WTC11 (cell line): Measurements from ENCODE around the gene CHRNA5. TPM values are rescaled to one million over a fixed set of nuclear protein-coding genes. Genes with fewer than 3 reads are reported as not detected.

Source experiments
- ATAC-seq: fragments of 200-7000 bp; cut with Tn5 transposase; 2 replicates; pipeline ENCODE4 v1.10.0; 2021; ENCODE audit warnings: mild to moderate bottlenecking, moderate library complexity
- CTCF ChIA-PET: fragments of 300-600 bp; sonication (Branson Sonifier 250); formaldehyde crosslinking; loops from one replicate; lab custom pipeline; 2021; ENCODE audit warnings: antibody characterized with exemption; lab: Charles Lee
- POLR2A ChIA-PET: fragments of 350-600 bp; sonication (Branson Sonifier 250); formaldehyde crosslinking; loops from one replicate; lab custom pipeline; 2021; ENCODE audit warnings: antibody characterized with exemption; lab: Charles Lee
- DNase-seq: peaks from one replicate; pipeline ENCODE4 v3.0.0; 2021; ENCODE audit warnings: low spot score
- H3K27ac Mint-ChIP-seq: 2 replicates; pipeline ENCODE4 v1.8.0; 2021; ENCODE audit warnings: mixed read lengths
- H3K27me3 Mint-ChIP-seq: 2 replicates; pipeline ENCODE4 v1.8.0; 2021; ENCODE audit warnings: low read depth, mild to moderate bottlenecking, moderate library complexity, mixed read lengths
- H3K36me3 Mint-ChIP-seq: 2 replicates; pipeline ENCODE4 v1.8.0; 2021; ENCODE audit warnings: mixed read lengths
- H3K4me1 Mint-ChIP-seq: 2 replicates; pipeline ENCODE4 v1.8.0; 2022; ENCODE audit warnings: mixed read lengths
- H3K4me3 Mint-ChIP-seq: 2 replicates; pipeline ENCODE4 v1.8.0; 2021; ENCODE audit warnings: mild to moderate bottlenecking, moderate library complexity, mixed read lengths
- H3K9me3 Mint-ChIP-seq: 2 replicates; pipeline ENCODE4 v1.8.0; 2021; ENCODE audit warnings: mixed read lengths
- CREM ChIP-seq: sonication (generic); formaldehyde crosslinking; IDR thresholded peaks from 2 replicates; pipeline ENCODE4 v1.8.1; 2022; ENCODE audit warnings: mild to moderate bottlenecking, missing genetic modification reagents, moderate library complexity
- EMX1 ChIP-seq: fragments of 250-450 bp; sonication (Bioruptor Pico); IDR thresholded peaks from 2 replicates; pipeline ENCODE4 v1.8.0; 2021; ENCODE audit warnings: mild to moderate bottlenecking
- ETV6 ChIP-seq: sonication (generic); formaldehyde crosslinking; IDR thresholded peaks from 2 replicates; pipeline ENCODE4 v1.8.1; 2022; ENCODE audit warnings: mild to moderate bottlenecking, missing genetic modification reagents
- FOXJ3 ChIP-seq: sonication (generic); formaldehyde crosslinking; IDR thresholded peaks from 2 replicates; pipeline ENCODE4 v1.9.0; 2021; ENCODE audit warnings: missing genetic modification reagents, mild to moderate bottlenecking, borderline replicate concordance
- FOXK1 ChIP-seq: sonication (generic); formaldehyde crosslinking; IDR thresholded peaks from 2 replicates; pipeline ENCODE4 v1.8.0; 2022; ENCODE audit warnings: mild to moderate bottlenecking, moderate library complexity, missing genetic modification reagents
- IRF2 ChIP-seq: sonication (generic); formaldehyde crosslinking; IDR thresholded peaks from 2 replicates; pipeline ENCODE4 v1.8.0; 2022; ENCODE audit warnings: low read depth, missing genetic modification reagents, borderline replicate concordance
- KAT7 ChIP-seq: sonication (generic); formaldehyde crosslinking; IDR thresholded peaks from 2 replicates; pipeline ENCODE4 v1.8.1; 2023; ENCODE audit warnings: missing genetic modification reagents, mild to moderate bottlenecking, borderline replicate concordance
- MXD4 ChIP-seq: fragments of 250-450 bp; sonication (Bioruptor Pico); IDR thresholded peaks from 2 replicates; pipeline ENCODE4 v1.8.0; 2021; ENCODE audit warnings: mild to moderate bottlenecking, moderate library complexity, borderline replicate concordance
- NR2C2 ChIP-seq: sonication (generic); formaldehyde crosslinking; IDR thresholded peaks from 2 replicates; pipeline ENCODE4 v1.8.0; 2022; ENCODE audit warnings: mild to moderate bottlenecking, missing genetic modification reagents
- SMAD3 ChIP-seq: sonication (generic); formaldehyde crosslinking; IDR thresholded peaks from 2 replicates; pipeline ENCODE4 v1.8.0; 2022; ENCODE audit warnings: missing genetic modification reagents, mild to moderate bottlenecking, borderline replicate concordance
- SOX15 ChIP-seq: fragments of 250-450 bp; sonication (Bioruptor Pico); IDR thresholded peaks from 2 replicates; pipeline ENCODE4 v1.9.0; 2021; ENCODE audit warnings: mild to moderate bottlenecking
- ZNF138 ChIP-seq: sonication (generic); formaldehyde crosslinking; conservative IDR thresholded peaks from 2 replicates; pipeline ENCODE4 v1.8.1; 2022; ENCODE audit warnings: mild to moderate bottlenecking, moderate library complexity, missing genetic modification reagents
- ZNF232 ChIP-seq: sonication (generic); formaldehyde crosslinking; IDR thresholded peaks from 2 replicates; pipeline ENCODE4 v1.8.0; 2022; ENCODE audit warnings: mild to moderate bottlenecking, missing genetic modification reagents
- ZNF671 ChIP-seq: fragments of 250-450 bp; sonication (Bioruptor Pico); IDR thresholded peaks from 2 replicates; pipeline ENCODE4 v1.8.0; 2021; ENCODE audit warnings: mild to moderate bottlenecking
- total RNA-seq: library from RNA; stranded (reverse); gene quantifications from 3 replicates; pipeline ENCODE4 v1.2.3, GENCODE V29; 2021
- TF ChIP-seq, protein P1 (sequence below): fragments of 250-450 bp; sonication (Bioruptor Pico); IDR thresholded peaks from 2 replicates; pipeline ENCODE4 v1.9.0; 2021; ENCODE audit warnings: mild to moderate bottlenecking
- TF ChIP-seq, protein P2 (sequence below): sonication (generic); formaldehyde crosslinking; IDR thresholded peaks from 2 replicates; pipeline ENCODE4 v1.8.1; 2023; ENCODE audit warnings: mild to moderate bottlenecking, missing genetic modification reagents
- TF ChIP-seq, protein P3 (sequence below): fragments of 250-450 bp; sonication (Bioruptor Pico); IDR thresholded peaks from 2 replicates; pipeline ENCODE4 v2.1.2; 2022; ENCODE audit warnings: mild to moderate bottlenecking, moderate library complexity
- TF ChIP-seq, protein P4 (sequence below): sonication (generic); formaldehyde crosslinking; IDR thresholded peaks from 2 replicates; pipeline ENCODE4 v1.8.0; 2023; ENCODE audit warnings: mild to moderate bottlenecking, missing genetic modification reagents
- TF ChIP-seq, protein P5 (sequence below): sonication (generic); formaldehyde crosslinking; IDR thresholded peaks from 2 replicates; pipeline ENCODE4 v1.8.0; 2022; ENCODE audit warnings: mild to moderate bottlenecking, missing genetic modification reagents

Gene CHRNA5
- total RNA-seq, 1 experiment from 2014 or later, result 21.0 TPM

DNA sequence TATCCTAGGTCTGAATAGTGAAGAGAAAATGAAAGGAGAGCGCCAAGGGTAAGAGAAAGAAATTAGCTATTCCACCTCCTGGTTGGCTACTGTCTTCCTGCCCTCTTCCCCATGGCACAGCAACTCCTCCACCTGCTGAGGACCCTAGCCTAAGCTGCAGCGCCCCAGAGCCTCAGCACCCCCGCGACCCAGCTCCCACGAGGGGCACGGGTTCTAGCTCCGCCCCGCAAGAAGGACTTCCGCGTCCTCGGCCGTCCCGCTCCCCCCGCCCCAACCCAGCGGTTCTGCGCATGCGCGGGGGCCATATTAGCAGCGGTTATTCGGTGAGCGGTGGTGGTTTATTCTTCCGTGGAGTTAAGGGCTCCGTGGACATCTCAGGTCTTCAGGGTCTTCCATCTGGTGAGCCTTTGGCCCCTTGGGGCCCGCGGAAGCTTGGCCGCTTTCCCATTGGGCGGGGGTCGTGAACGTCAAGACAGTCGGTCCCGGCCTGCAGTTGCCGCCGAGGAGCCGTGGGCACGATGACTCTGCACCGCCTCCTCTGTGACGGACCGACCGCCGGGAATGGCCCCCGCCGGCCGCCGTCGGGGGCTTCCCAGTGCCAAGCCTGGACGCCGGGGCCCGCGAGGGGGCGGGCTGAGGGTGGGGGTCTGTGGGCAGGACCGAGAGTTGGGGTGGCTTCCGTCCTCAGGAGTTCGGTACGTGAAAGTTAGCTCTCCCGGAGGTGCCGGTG, 25.0 kb upstream of the CHRNA5 start, which contains the start of gene PSMA4 (continued):
- TF ChIP-seq, protein P1, sequence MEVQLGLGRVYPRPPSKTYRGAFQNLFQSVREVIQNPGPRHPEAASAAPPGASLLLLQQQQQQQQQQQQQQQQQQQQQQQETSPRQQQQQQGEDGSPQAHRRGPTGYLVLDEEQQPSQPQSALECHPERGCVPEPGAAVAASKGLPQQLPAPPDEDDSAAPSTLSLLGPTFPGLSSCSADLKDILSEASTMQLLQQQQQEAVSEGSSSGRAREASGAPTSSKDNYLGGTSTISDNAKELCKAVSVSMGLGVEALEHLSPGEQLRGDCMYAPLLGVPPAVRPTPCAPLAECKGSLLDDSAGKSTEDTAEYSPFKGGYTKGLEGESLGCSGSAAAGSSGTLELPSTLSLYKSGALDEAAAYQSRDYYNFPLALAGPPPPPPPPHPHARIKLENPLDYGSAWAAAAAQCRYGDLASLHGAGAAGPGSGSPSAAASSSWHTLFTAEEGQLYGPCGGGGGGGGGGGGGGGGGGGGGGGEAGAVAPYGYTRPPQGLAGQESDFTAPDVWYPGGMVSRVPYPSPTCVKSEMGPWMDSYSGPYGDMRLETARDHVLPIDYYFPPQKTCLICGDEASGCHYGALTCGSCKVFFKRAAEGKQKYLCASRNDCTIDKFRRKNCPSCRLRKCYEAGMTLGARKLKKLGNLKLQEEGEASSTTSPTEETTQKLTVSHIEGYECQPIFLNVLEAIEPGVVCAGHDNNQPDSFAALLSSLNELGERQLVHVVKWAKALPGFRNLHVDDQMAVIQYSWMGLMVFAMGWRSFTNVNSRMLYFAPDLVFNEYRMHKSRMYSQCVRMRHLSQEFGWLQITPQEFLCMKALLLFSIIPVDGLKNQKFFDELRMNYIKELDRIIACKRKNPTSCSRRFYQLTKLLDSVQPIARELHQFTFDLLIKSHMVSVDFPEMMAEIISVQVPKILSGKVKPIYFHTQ (CRISPR knock-in tag), result no peak
- TF ChIP-seq, protein P2, sequence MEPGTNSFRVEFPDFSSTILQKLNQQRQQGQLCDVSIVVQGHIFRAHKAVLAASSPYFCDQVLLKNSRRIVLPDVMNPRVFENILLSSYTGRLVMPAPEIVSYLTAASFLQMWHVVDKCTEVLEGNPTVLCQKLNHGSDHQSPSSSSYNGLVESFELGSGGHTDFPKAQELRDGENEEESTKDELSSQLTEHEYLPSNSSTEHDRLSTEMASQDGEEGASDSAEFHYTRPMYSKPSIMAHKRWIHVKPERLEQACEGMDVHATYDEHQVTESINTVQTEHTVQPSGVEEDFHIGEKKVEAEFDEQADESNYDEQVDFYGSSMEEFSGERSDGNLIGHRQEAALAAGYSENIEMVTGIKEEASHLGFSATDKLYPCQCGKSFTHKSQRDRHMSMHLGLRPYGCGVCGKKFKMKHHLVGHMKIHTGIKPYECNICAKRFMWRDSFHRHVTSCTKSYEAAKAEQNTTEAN (CRISPR knock-in tag), result no peak
- TF ChIP-seq ZNF232 (CRISPR knock-in tag) (no peak), IRF2 (CRISPR knock-in tag) (no peak), NR2C2 (no peak), CREM (CRISPR knock-in tag) (no peak), ETV6 (CRISPR knock-in tag) (peak; percentile 81), EMX1 (no peak), MXD4 (CRISPR knock-in tag) (no peak), FOXJ3 (CRISPR knock-in tag) (no peak)
- TF ChIP-seq, protein P3, sequence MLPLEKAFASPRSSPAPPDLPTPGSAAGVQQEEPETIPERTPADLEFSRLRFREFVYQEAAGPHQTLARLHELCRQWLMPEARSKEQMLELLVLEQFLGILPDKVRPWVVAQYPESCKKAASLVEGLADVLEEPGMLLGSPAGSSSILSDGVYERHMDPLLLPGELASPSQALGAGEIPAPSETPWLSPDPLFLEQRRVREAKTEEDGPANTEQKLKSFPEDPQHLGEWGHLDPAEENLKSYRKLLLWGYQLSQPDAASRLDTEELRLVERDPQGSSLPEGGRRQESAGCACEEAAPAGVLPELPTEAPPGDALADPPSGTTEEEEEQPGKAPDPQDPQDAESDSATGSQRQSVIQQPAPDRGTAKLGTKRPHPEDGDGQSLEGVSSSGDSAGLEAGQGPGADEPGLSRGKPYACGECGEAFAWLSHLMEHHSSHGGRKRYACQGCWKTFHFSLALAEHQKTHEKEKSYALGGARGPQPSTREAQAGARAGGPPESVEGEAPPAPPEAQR (CRISPR knock-in tag), result no peak
- TF ChIP-seq, protein P4, sequence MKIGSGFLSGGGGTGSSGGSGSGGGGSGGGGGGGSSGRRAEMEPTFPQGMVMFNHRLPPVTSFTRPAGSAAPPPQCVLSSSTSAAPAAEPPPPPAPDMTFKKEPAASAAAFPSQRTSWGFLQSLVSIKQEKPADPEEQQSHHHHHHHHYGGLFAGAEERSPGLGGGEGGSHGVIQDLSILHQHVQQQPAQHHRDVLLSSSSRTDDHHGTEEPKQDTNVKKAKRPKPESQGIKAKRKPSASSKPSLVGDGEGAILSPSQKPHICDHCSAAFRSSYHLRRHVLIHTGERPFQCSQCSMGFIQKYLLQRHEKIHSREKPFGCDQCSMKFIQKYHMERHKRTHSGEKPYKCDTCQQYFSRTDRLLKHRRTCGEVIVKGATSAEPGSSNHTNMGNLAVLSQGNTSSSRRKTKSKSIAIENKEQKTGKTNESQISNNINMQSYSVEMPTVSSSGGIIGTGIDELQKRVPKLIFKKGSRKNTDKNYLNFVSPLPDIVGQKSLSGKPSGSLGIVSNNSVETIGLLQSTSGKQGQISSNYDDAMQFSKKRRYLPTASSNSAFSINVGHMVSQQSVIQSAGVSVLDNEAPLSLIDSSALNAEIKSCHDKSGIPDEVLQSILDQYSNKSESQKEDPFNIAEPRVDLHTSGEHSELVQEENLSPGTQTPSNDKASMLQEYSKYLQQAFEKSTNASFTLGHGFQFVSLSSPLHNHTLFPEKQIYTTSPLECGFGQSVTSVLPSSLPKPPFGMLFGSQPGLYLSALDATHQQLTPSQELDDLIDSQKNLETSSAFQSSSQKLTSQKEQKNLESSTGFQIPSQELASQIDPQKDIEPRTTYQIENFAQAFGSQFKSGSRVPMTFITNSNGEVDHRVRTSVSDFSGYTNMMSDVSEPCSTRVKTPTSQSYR (CRISPR knock-in tag), result no peak
- TF ChIP-seq, all 79 proteins: peak for 10

DNA sequence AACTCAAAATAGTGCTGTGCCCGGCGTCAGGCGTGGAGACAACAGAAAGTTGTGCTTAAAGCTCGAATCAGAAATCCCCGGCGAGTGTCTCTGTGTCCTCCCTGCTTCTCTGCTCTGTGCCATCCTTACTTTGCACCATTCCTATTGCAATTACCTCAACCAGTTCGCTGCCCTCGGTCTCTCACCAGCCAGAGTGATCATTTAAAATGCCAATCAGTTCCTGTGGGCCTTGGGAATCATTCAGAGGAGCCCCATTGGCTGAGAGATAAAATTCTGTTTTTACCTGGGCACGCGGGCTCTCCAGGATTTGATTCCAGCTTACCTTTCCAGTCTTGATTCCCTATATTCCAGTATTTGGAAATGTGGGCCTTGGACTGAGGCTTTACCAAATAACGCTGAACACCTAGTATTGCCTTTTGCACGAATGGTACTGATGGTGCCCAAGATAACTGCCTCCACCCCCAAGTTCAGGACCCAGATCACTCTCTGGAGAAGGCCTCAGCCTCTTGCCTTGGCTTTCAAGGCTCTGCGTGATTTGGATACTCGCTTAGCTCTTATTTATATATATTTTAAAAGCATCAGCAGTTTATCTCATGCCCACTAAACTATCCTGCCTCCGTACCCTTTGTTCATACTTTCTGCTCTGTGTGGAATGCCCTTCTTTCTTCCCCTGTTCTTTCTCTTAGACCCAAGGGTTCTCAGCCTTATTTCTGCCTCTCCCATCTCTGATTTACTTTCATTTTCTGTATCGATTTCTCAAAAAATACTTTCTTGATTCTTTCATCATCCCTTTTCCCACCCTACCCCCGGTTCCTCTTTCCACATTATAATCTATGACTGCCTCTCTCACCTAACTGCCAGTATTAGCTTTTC, 24.2 kb upstream of the CHRNA5 start:
- peak overlapping the region; percentile 96 for H3K4me3 Mint-ChIP-seq
- H3K27ac Mint-ChIP-seq, result peak overlapping the region; percentile 96
- no peaks in the 10 kb centered on the region for H3K27me3 Mint-ChIP-seq
- peaks cover 11% of the 10 kb centered on the region for H3K4me1 Mint-ChIP-seq
- no peak for TF ChIP-seq ZNF138 (CRISPR knock-in tag)
- no peak for TF ChIP-seq ZNF232 (CRISPR knock-in tag)
- TF ChIP-seq FOXK1 (CRISPR knock-in tag), result no peak
- TF ChIP-seq ZNF671 (CRISPR knock-in tag), result no peak
- TF ChIP-seq SMAD3 (CRISPR knock-in tag), result no peak
- TF ChIP-seq, protein P5, sequence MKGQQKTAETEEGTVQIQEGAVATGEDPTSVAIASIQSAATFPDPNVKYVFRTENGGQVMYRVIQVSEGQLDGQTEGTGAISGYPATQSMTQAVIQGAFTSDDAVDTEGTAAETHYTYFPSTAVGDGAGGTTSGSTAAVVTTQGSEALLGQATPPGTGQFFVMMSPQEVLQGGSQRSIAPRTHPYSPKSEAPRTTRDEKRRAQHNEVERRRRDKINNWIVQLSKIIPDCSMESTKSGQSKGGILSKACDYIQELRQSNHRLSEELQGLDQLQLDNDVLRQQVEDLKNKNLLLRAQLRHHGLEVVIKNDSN (CRISPR knock-in tag), result no peak
- TF ChIP-seq KAT7 (CRISPR knock-in tag), result 0 out of 2 replicates have a peak, but pooled peaks have one; percentile 5
- no peak for TF ChIP-seq SOX15
- ChIA-PET CTCF (interaction anchor here (0.8 to 2.1 kb wide), 5 partner anchors 24 to 119 kb away, joined by 3 to 10 read pairs (median 3); partner anchors contain the start of gene CHRNA5), POLR2A (interaction anchor here (3.4 kb wide), 1 partner anchor 25 kb away, joined by 35 read pairs; the partner anchor contains the start of gene CHRNA5)
- ATAC-seq, result peak; percentile 6; the same call in 1 of the 2 replicates
- no peaks in the 10 kb centered on the region for H3K9me3 Mint-ChIP-seq
- DNase-seq, result no peak
- peaks cover 36% of the 10 kb centered on the region for H3K36me3 Mint-ChIP-seq
